ENCODE data around the gene NRXN2.
"Not testable (repeated sequence)": the region's sequence is repeated elsewhere in the genome, so short reads cannot be mapped to it uniquely, and the experiment has no call there.

The NRXN2 gene

GRCh38 chr11:64577202-64577601 is 145.8 kb downstream of the NRXN2 start:
- DNase-seq, result no peak

DNA sequence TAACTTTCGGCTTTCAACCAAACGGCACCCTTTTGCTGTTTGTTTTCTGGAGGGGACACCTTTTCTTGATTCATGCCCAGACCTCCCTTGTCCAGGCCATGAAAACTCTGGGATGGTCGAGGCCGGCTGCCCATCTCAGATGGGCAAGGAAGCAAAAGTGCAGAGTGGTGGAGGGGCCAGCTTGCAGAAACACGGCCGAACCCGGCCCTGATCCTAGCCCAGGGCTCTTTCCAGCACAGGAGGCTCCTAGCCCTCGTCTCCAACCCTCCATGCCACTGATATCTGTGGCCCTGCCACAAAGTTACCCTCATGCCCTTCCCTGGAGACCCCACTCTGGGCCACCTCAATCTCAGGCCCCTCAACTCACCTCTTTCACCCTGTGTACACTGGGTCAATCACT is 150.9 kb downstream of the NRXN2 start:
- DNase-seq, result no peak

DNA sequence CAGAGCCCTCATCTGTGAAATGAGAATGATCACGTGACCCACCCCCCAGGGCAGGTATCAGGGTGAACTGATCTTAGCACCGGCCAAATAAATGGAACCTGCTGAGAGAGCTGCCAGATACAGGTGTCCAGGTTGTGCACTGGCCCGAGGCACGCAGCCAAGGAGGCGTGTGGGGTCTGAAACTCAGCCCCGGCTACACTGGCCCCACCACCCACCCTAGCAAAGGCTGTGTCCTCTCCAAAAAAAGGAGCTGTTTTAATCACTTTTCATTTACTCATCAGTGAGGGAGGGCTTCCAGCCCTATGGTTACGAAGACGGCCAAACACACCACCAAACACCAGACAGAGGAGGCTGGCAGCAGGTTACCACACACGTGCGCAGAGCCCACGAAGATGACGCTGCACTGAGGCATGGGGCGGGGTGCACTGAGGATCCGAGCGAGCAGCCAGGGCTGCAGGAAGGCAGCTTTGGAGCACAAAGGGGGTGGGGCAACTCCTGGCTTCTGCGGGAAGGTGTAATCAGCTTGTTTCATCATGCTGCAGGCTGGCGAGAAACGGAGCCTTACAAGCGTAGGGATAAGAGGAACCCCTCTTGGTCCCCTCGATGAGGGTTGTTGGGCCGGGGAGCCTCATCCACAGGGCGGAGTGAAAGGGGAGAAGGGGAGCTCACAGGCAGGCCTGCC is 151.4 kb downstream of the NRXN2 start:
- DNase-seq, result no peak

GRCh38 chr11:64571050-64571409 is 152.0 kb downstream of the NRXN2 start:
- no peak for DNase-seq

DNA sequence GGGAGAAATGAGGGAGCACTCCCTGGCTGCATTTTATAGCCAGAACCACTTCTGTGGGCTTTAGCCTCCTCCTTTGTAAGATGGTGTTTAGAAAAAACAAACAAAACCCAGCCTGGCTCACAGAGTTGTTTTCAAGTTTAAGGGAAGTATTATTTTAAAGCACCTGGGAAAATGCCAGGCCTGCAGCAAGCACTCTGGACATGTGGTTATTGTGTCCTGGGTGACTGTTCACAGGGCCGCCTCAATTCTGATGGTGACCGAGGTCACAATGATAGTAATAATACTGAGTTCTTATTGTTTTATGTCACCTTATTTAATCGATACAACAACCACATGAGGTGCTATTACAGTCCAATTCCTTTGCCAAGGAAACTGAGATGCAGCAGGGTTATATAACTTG is 152.7 kb downstream of the NRXN2 start:
- DNase-seq, result no peak

GRCh38 chr11:64569300-64569970 is 153.6 kb downstream of the NRXN2 start:
- no peak for DNase-seq

DNA sequence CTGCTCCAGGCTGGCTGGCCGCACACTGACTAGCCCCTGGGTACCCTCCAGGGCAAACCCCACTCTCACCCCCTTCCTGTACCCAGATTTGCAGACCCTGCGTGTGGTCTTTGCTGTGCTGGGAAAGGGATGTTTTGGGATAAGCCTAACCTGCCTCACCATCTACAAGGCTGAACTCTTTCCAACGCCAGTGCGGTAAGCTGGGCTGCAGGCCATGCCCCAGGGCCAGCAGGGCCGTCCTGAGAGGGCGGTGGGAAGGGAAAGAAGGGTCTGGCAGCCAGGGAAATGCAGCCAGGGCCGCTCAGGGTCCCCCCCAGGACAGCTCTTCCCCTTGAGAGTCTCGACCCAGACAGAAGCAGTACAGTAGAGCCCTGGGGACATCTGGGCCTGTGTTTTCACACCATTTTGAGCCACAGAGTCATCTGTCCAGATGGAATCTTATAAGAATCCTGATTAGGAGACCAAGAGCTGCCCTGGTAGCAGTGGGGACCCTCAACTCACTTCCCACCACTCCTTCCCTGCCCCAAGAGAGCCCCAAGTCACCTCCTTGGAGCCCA is 154.3 kb downstream of the NRXN2 start:
- DNase-seq, result no peak

DNA sequence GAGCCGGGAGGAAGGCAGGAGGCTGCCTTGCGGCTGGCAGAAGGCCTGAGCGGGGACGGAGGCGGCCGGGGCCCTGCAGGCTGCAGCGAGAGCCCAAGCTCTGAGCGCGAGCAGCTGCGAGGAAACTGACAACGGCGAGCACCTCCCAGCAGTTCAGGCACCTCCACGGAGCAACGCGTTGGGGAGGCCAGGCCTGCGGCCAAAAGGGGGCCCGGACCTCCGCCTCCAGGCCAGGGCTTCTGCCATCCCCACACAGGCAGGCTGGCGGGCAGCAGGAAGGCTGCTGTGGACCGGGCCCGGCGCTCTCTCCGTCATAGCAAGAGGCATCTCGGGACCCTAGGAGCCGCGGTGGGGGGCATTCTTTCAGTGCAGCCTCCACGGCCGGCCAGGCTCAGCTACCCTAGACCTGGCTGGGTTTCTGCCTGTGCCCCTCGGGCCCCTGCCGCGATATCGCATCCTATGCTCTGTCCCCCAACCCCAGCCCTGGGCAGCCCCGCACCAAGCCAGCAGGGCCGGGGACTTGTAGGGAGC is 154.9 kb downstream of the NRXN2 start:
- no peak for DNase-seq

DNA sequence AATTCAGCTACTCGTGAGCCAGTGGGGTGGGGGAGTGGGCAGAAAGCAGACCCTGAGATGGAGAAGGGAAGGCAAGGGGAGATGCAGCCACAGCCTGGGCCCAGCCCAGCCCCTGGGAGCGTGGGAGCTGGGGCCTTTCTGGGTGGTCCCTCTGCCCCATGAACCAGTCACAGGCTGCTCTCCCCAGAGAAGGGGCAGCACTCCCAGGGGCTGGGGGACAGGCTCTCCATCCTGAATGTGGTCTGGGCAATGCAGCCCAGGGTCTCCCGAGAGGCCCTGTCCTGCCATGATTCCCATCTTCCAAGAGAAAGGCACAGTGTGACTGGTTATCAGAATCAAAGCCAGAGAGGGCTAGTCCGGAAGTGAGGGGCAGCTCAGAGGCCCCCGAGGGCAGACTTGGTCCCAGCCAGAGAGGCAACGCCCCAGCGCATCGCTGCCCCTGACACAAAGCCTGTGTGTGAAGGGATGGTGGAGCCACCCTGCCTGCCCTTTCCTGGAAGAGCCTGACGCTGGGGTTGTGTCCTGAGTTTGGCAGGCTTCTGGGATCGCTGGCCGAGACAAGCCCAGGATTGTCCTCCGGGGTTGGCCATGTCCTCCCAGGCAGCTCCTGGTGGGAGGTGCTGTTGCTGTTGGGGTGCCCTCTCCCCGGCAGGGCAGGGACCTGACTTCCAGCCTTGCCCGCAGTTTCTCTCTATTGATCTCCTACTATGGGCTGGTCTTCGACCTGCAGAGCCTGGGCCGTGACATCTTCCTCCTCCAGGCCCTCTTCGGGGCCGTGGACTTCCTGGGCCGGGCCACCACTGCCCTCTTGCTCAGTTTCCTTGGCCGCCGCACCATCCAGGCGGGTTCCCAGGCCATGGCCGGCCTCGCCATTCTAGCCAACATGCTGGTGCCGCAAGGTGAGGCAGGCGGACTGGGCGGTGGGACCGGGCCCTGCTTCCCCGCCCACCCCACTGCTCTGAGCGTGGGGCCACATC is 155.8 kb downstream of the NRXN2 start:
- no peak for DNase-seq

DNA sequence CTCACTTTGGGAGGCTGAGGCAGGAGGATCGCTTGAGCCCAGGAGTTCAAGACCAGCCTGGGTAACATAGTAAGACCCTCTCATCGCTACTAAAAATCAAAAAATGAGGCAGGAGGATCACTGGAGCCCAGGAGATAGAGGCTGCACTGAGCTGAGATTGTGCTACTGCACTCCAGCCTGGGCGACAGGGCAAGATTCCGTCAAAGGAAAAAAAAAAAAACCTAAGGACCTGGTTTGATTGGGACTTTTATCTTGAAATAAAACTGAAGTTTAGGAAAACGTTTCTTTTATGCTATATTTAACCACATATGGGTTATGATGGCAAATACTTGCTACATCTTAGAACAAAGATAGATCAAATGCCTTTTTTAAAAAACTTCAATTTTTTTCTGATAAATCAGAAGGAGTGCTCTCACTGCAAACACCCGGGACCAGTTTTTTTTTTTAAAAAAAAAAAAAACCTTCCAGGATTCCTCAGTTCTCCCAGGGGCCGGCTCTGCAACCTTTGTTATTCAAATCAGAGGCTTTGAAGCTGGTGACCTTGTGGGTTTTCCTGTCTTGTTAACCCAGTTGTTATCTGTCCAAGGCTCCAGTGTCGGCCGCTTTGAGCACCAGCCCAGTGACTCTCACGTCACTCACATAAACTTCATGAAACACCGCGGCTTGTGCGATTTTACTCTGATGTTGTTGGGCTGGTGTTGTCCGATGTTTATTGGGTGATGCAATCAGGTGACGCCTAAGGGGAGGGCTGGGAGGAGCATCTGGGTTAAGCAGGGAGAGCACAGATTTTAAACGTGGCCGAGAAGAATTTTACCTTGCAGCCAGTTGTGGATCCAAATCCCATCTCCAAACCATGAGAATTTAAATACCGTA is 156.7 kb downstream of the NRXN2 start:
- peak; percentile 48 for DNase-seq

DNA sequence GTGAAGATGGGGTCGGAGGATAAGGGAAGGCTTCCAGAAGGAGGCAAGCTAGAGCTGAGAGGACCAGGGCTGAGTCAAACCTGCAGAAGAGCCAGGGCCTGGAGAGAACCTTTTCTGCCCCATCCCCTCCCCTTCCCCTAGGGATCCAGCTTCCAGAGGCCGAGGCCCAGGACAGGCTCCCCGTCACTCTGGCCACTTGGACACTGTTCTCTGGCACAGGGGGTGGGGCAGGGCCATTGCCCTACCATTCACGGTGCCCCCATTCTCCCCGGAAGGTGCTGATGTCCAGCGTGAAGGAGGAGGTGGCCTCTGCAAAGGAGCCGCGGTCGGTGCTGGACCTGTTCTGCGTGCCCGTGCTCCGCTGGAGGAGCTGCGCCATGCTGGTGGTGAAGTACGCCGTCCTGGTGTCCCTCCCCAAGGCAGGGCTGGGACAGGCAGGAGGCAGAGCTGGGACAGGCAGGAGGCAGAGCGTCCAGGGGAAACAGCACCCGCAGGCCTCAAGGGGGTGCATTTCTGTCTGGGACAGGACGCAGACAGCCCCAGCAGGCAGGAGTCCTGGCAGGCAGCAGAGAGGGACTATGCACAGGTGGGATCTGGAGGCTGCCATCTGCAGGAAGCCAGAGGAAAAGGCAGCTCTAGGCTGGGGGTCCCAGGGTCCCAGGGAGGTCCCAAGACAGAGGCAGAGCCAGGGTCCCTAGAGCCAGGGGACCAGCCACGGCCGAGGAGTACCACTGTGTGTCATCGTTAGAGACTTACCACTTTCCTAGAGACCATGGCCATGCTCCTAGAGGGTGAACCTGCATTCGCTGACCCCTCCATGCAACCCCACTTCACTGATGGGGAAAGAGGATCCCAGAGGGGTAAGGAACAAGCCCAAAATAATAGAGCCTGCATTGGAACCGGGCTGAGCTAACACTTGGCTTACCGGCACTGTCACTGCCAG is 157.8 kb downstream of the NRXN2 start:
- no peak for DNase-seq

GRCh38 chr11:64564419-64564818 is 158.6 kb downstream of the NRXN2 start:
- DNase-seq, result no peak

DNA sequence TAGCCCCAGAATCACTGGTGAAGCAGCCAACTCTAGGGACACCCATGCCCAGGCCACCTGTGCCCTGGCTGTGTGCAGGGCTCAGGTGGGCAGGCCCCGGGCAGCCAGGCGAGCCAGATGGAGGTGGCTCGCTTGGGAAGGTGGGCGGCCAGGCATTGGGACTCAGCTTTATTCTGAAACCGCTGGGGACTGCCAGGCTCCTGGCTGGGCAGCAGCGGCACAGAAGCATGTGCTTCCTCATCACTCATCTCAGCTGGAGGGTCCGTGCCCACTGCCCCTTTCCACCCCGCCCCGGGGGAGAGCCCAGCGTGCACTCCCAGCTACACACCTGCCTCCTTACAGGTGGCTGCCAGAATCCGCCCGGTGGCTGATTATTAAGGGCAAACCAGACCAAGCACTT is 159.0 kb downstream of the NRXN2 start:
- DNase-seq, result no peak

DNA sequence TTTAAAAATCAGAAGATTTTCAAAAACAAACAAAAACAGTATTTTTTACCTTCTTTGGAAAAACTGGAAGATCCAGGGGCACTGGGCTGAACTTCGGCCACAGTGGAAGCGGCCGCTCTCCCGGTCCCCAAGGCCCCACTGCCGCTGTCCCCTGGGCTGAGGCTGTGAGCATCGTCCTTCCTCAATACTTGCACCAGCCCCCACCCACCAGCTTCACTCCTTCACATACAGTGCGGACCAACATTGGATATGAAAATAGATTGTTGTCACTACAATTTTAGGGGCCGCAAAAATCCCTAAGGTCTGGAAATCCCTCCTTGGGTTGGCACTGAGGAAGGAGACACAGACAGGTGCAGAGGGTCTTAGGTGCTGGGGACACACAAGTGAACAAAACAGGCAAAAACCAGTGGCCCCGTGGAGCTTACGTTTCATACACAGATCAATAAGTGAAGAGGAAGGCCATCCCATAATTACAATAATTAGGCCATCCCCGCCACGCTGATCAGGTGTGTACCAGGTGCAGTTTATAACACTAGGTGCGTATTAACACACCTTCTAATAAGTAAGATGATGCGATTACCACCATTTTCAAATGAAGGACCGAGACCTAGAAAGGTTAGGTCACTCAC is 160.2 kb downstream of the NRXN2 start:
- DNase-seq, result no peak

- DNase-seq, result no peak
Observed at GRCh38 chr11:64561984-64562722, 160.8 kb downstream of the NRXN2 start.

DNA sequence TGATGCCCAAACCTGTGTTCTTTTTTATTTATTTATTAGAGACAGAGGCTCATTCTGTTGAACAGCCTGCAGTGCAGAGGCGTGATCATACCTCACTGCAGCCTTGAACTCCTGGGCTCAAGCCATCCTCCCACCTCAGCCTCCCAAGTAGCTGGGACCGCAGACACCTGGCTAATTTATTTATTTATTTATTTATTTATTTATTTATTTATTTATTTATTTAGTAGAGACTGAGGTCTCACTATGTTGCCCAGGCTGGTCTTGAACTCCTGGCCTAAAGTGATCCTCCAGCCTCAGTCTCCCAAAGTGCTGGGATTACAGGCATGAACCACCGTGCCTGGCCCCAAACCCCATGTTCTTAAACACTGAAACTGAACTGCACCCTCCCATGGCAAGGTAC is 161.6 kb downstream of the NRXN2 start:
- not testable (repeated sequence) for DNase-seq

GRCh38 chr11:64560941-64561340 is 162.1 kb downstream of the NRXN2 start:
- no peak for DNase-seq

DNA sequence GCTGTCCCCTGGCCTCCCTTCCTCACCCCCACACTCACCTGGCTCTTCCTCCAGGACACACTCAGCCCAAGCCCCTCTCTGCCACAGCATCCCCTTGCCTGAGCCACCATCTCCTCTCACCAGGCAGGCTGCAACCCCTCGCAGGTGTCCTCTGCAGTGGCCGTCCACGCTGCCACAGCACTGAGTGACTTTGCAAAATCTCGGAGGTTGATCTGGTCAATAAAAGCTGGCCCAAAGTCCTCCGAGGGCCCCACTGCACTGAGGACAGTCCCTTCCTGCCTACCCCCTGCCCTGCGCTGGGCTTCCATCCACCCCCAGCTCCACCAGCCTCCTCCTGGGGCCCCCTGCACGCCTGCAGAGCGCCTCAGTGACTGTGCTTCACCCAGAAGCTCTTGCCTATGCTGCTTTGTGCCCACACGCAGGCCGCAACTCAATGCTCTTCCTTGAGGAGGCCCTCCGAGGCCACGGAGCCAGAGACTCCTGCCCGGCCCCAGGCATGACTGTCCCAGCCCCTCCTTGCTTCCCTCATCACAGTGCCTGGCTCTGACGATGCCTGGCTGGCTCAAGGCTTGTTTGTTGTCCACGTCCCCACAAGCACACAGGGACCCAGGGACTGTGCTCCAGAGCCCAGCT is 162.7 kb downstream of the NRXN2 start:
- DNase-seq, result no peak
